Measurements from ENCODE around the gene USP16. TPM values are rescaled to one million over a fixed set of nuclear protein-coding genes. Genes with fewer than 3 reads are reported as not detected.

The USP16 gene
- total RNA-seq (2014; rRNA removed) (21.2 and 24.1 TPM in 2 replicates), Bru-seq, nascent RNA (percentile 94 among the genes with signal in this experiment), BruChase-seq, experiment 1, labeled RNA remaining after a 6-hour chase (percentile 94 among the genes with signal in this experiment), BruChase-seq, experiment 2, labeled RNA remaining after a 2-hour chase (percentile 95 among the genes with signal in this experiment)
- long read RNA-seq, transcript USP16-203 (18 exons, 2,960 nt), result major isoform, 7 of 39 reads
- long read RNA-seq, partial matches to known transcripts, result 19 of 39 reads
- long read RNA-seq, other reads (novel, unspliced or antisense), result 8 of 39 reads

GRCh38 chr21:29024474-29025327, at the start of gene USP16:
Gene USP16 (plus strand): TSS chr21:29024668. CDS start chr21:29027914, 3,246 bp downstream.
- ChIA-PET CTCF (no interaction called here), POLR2A (ENCODE audit: unreplicated experiment) (interaction anchor here (0.6 to 1.7 kb wide), 11 partner anchors 22 to 1382 kb away, joined by 3 to 15 read pairs (median 4); partner anchors contain the start of genes CCT8 and LTN1)
- Histone ChIP-seq H3K9ac (ENCODE audit: low read length) (peak within 1 kb of the TSS; percentile 95), H4K20me1 (ENCODE audit: low read length) (no peaks in the 10 kb centered on the region), H3F3A (ENCODE audit: low read length, unreplicated experiment) (no peaks in the 10 kb centered on the region), H3K4me3 (ENCODE audit: low read length) (peak within 1 kb of the TSS; percentile 78), H3K4me2 (ENCODE audit: low read length) (peak within 1 kb of the TSS; percentile 92), H3K4me1 (ENCODE audit: insufficient read depth, low read length) (peaks cover 15% of the 10 kb centered on the region), H3K27ac (ENCODE audit: low read length) (peak within 1 kb of the TSS; percentile 89), H3K79me2 (ENCODE audit: low read length) (peaks cover 32% of the 10 kb centered on the region), H3K36me3 (ENCODE audit: low read depth, low read length) (0 out of 2 replicates have a peak, but pooled peaks cover 4% of the 10 kb centered on the region), H3K9me2 (replicated peaks; ENCODE audit: low read length) (no peaks in the 10 kb centered on the region), H2AFZ (ENCODE audit: low read length) (peak within 1 kb of the TSS; percentile 87), H3K9me3 (ENCODE audit: low read length) (no peaks in the 10 kb centered on the region), H3K27me3 (ENCODE audit: low read length) (no peaks in the 10 kb centered on the region)
- TF ChIP-seq, protein P1, sequence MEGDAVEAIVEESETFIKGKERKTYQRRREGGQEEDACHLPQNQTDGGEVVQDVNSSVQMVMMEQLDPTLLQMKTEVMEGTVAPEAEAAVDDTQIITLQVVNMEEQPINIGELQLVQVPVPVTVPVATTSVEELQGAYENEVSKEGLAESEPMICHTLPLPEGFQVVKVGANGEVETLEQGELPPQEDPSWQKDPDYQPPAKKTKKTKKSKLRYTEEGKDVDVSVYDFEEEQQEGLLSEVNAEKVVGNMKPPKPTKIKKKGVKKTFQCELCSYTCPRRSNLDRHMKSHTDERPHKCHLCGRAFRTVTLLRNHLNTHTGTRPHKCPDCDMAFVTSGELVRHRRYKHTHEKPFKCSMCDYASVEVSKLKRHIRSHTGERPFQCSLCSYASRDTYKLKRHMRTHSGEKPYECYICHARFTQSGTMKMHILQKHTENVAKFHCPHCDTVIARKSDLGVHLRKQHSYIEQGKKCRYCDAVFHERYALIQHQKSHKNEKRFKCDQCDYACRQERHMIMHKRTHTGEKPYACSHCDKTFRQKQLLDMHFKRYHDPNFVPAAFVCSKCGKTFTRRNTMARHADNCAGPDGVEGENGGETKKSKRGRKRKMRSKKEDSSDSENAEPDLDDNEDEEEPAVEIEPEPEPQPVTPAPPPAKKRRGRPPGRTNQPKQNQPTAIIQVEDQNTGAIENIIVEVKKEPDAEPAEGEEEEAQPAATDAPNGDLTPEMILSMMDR (conservative IDR thresholded peaks at IDR 0.05; ENCODE audit: low read depth, low read length), result no peak
- TF ChIP-seq EZH2 (IDR thresholded peaks at IDR 0.05; ENCODE audit: low read length, unreplicated experiment), result no peak
- TF ChIP-seq EZH2phosphoT487 (IDR thresholded peaks at IDR 0.05; ENCODE audit: borderline replicate concordance, low read length), result no peak
- BruUV-seq (replicated peaks), result no TSS peak
- DNase-seq, result peak; percentile 99
- intact Hi-C loops (cut with micrococcal nuclease), result loop anchor here (2.0 kb wide), 2 partner anchors 32 to 48 kb away; partner anchors contain the start of genes CCT8 and LTN1
- peak; percentile 98 for ATAC-seq

GRCh38 chr21:28975397-28975796, 49.1 kb upstream of the USP16 start:
- POLR2A ChIA-PET (ENCODE audit: unreplicated experiment), result no interaction called here
- H2AFZ ChIP-seq (ENCODE audit: low read length), result no peak overlapping the region
- no peak overlapping the region for H3K9ac ChIP-seq (ENCODE audit: low read length)

More at GRCh38 chr21:28975397-28975796, 49.1 kb upstream of the USP16 start:
- no peaks in the 10 kb centered on the region for H3K27me3 ChIP-seq (ENCODE audit: low read length)
- peaks cover 26% of the 10 kb centered on the region for H3K36me3 ChIP-seq (ENCODE audit: low read depth, low read length)
- H3K4me2 ChIP-seq (ENCODE audit: low read length), result no peak overlapping the region
- H4K20me1 ChIP-seq (ENCODE audit: low read length), result no peaks in the 10 kb centered on the region
- H3F3A ChIP-seq (ENCODE audit: low read length, unreplicated experiment), result no peaks in the 10 kb centered on the region
- CTCF ChIA-PET, result no interaction called here
- DNase-seq, result no peak
- ATAC-seq, result peak; percentile 42
- no peaks in the 10 kb centered on the region for H3K9me2 ChIP-seq (replicated peaks; ENCODE audit: low read length)
- H3K4me3 ChIP-seq (ENCODE audit: low read length), result no peak overlapping the region
- H3K9me3 ChIP-seq (ENCODE audit: low read length), result no peaks in the 10 kb centered on the region
- intact Hi-C loops (cut with micrococcal nuclease), result no loop called here
- no TSS peak for BruUV-seq (replicated peaks)
- no peaks in the 10 kb centered on the region; the same call in 1 of the 2 replicates for H3K79me2 ChIP-seq (ENCODE audit: low read length)
- H3K27ac ChIP-seq (ENCODE audit: low read length), result no peak overlapping the region
- TF ChIP-seq EZH2phosphoT487 (IDR thresholded peaks at IDR 0.05; ENCODE audit: borderline replicate concordance, low read length) (no peak), EZH2 (IDR thresholded peaks at IDR 0.05; ENCODE audit: low read length, unreplicated experiment) (no peak)
- TF ChIP-seq, protein P1 (conservative IDR thresholded peaks at IDR 0.05; ENCODE audit: low read depth, low read length), result no peak
- H3K4me1 ChIP-seq (ENCODE audit: insufficient read depth, low read length), result no peaks in the 10 kb centered on the region
